Measurements from ENCODE around the gene PGGHG. TPM values are rescaled to one million over a fixed set of nuclear protein-coding genes. Genes with fewer than 3 reads are reported as not detected.

PGGHG gene
- polyA plus RNA-seq, 3 donors: 1.6 to 82.9 (median 2.1) TPM

GRCh38 chr11:339963-340362 is 51.0 kb downstream of the PGGHG start:
- intact Hi-C loops (cut with micrococcal nuclease): no loop called here
- H3K9ac ChIP-seq (ENCODE audit: insufficient read depth, low read length, poor library complexity, severe bottlenecking): no peak overlapping the region
- H3K79me2 ChIP-seq (ENCODE audit: insufficient read depth, low read length): no peaks in the 10 kb centered on the region
- Mint-ChIP-seq H3K27ac (no peak overlapping the region), H3K9me3 (peaks cover 0 to 4% (median 0%) of the 10 kb centered on the region in 7 donors), H3K4me1 (peaks cover 24% of the 10 kb centered on the region), H3K4me3 (no peak overlapping the region), H3K27me3 (ENCODE audit: low read depth in 3 of 3) (peaks cover 6 to 8% (median 7%) of the 10 kb centered on the region in 3 donors), H3K36me3 (no peaks in the 10 kb centered on the region)
- H3K4me2 ChIP-seq (replicated peaks; ENCODE audit: extremely low read depth, low read length, poor library complexity, severe bottlenecking): no peak overlapping the region
- DNase-seq: no peak
- no peak overlapping the region for H2AFZ ChIP-seq (ENCODE audit: insufficient read depth, low read depth, low read length, poor library complexity, severe bottlenecking)
- no peaks in the 10 kb centered on the region for H3K36me3 ChIP-seq (replicated peaks in 1 of 2; ENCODE audit: control insufficient read depth in 1 of 2, insufficient read depth in 2 of 2, low read length in 2 of 2)
- 100% methylated on average over 1 of the region's 2 CpGs for WGBS (ENCODE audit: insufficient coverage)
- H3K27me3 ChIP-seq (ENCODE audit: control insufficient read depth in 2 of 2, insufficient read depth in 2 of 2, low read length in 2 of 2): no peaks in the 10 kb centered on the region
- H3K9me3 ChIP-seq (replicated peaks in 1 of 2; ENCODE audit: control insufficient read depth in 1 of 2, insufficient read depth in 1 of 2, low read length in 2 of 2): no peaks in the 10 kb centered on the region
- no peak overlapping the region for H3K4me3 ChIP-seq (replicated peaks in 1 of 3; ENCODE audit: low read depth in 2 of 3, low read length in 3 of 3)
- TF ChIP-seq CTCF (IDR thresholded peaks at IDR 0.05): no peak
- no peak overlapping the region for H3K27ac ChIP-seq (ENCODE audit: low read depth in 1 of 2, low read length in 2 of 2)
- peaks cover 16 to 17% of the 10 kb centered on the region in 2 donors for H3K4me1 ChIP-seq (ENCODE audit: control insufficient read depth in 1 of 2, insufficient read depth in 2 of 2, low read length in 2 of 2)
- H4K20me1 ChIP-seq (ENCODE audit: insufficient read depth, low read length): no peaks in the 10 kb centered on the region

GRCh38 chr11:340539-341512 is 51.9 kb downstream of the PGGHG start:
- peak overlapping the region in 2 of 7 donors; percentile 35 to 47 for H3K27ac Mint-ChIP-seq
- no peak overlapping the region for H3K27ac ChIP-seq (ENCODE audit: low read depth in 1 of 2, low read length in 2 of 2)
- H3K4me3 Mint-ChIP-seq: peak overlapping the region in 1 of 2 donors; percentile 48
- WGBS (ENCODE audit: insufficient coverage): 100% methylated on average over 3 of the region's 5 CpGs
- H3K9me3 Mint-ChIP-seq: peaks cover 0 to 4% (median 0%) of the 10 kb centered on the region in 7 donors
- H3K36me3 ChIP-seq (replicated peaks in 1 of 2; ENCODE audit: control insufficient read depth in 1 of 2, insufficient read depth in 2 of 2, low read length in 2 of 2): no peaks in the 10 kb centered on the region
- H3K27me3 ChIP-seq (ENCODE audit: control insufficient read depth in 2 of 2, insufficient read depth in 2 of 2, low read length in 2 of 2): no peaks in the 10 kb centered on the region
- peaks cover 11% of the 10 kb centered on the region in 2 donors for H3K4me1 ChIP-seq (ENCODE audit: control insufficient read depth in 1 of 2, insufficient read depth in 2 of 2, low read length in 2 of 2)
- intact Hi-C loops (cut with micrococcal nuclease): no loop called here
- H2AFZ ChIP-seq (ENCODE audit: insufficient read depth, low read depth, low read length, poor library complexity, severe bottlenecking): no peak overlapping the region
- DNase-seq: no peak
- no peaks in the 10 kb centered on the region for H3K79me2 ChIP-seq (ENCODE audit: insufficient read depth, low read length)
- H3K9me3 ChIP-seq (replicated peaks in 1 of 2; ENCODE audit: control insufficient read depth in 1 of 2, insufficient read depth in 1 of 2, low read length in 2 of 2): no peaks in the 10 kb centered on the region
- H3K4me2 ChIP-seq (replicated peaks; ENCODE audit: extremely low read depth, low read length, poor library complexity, severe bottlenecking): no peak overlapping the region
- H3K27me3 Mint-ChIP-seq (ENCODE audit: low read depth in 3 of 3): peaks cover 5 to 7% (median 7%) of the 10 kb centered on the region in 3 donors
- peaks cover 19% of the 10 kb centered on the region for H3K4me1 Mint-ChIP-seq
- no peaks in the 10 kb centered on the region for H4K20me1 ChIP-seq (ENCODE audit: insufficient read depth, low read length)
- no peaks in the 10 kb centered on the region for H3K36me3 Mint-ChIP-seq
- H3K4me3 ChIP-seq (replicated peaks in 1 of 3; ENCODE audit: low read depth in 2 of 3, low read length in 3 of 3): no peak overlapping the region
- no peak overlapping the region for H3K9ac ChIP-seq (ENCODE audit: insufficient read depth, low read length, poor library complexity, severe bottlenecking)
- TF ChIP-seq CTCF (IDR thresholded peaks at IDR 0.05): no peak

All from CD14-positive monocyte (primary cell).